SK-N-MC (cell line): ENCODE results near the gene MRPL53.

Source experiments
- DNase-seq: peaks from one replicate; pipeline ENCODE4 v3.0.0-alpha.2; 2011; ENCODE audit warnings: low read depth, low spot score
- H3K27ac ChIP-seq: fragments of 200-600 bp; sonication (generic); 2 replicates; pipeline ENCODE4 v1.5.1; 2016; ENCODE audit warnings: mixed run types
- H3K36me3 ChIP-seq: fragments of 200-600 bp; sonication (generic); 2 replicates; pipeline ENCODE4 v1.6.1; 2017; ENCODE audit warnings: antibody characterized with exemption, low read length, mixed read lengths; ENCODE audit not compliant: insufficient read depth
- H3K4me3 ChIP-seq: fragments of 200-600 bp; sonication (generic); 2 replicates; pipeline ENCODE4 v1.5.1; 2016
- H3K9ac ChIP-seq: fragments of 200-600 bp; sonication (generic); 2 replicates; pipeline ENCODE4 v1.8.0; 2017; ENCODE audit warnings: mixed run types, mixed read lengths; ENCODE audit not compliant: insufficient read length
- H3K9me3 ChIP-seq: fragments of 200-600 bp; sonication (generic); 2 replicates; pipeline ENCODE4 v1.6.1; 2017; ENCODE audit warnings: low read depth, mild to moderate bottlenecking, antibody characterized with exemption, low read length, moderate library complexity, mixed read lengths
- EZH2 ChIP-seq: fragments of 200-600 bp; sonication (generic); IDR thresholded peaks from one replicate; pipeline ENCODE4 v1.6.1; 2017; ENCODE audit warnings: antibody characterized with exemption
- FOXP2 ChIP-seq: optimal IDR thresholded peaks from 2 replicates; pipeline ENCODE3; 2011; ENCODE audit warnings: mild to moderate bottlenecking, moderate library complexity; ENCODE audit not compliant: insufficient read depth; ENCODE audit errors: extremely low read length, control extremely low read depth
- POLR2AphosphoS5 ChIP-seq: IDR thresholded peaks from 2 replicates; pipeline ENCODE4 v1.6.1; 2012; ENCODE audit warnings: mild to moderate bottlenecking, low read depth, low read length, borderline replicate concordance

The MRPL53 gene

DNA sequence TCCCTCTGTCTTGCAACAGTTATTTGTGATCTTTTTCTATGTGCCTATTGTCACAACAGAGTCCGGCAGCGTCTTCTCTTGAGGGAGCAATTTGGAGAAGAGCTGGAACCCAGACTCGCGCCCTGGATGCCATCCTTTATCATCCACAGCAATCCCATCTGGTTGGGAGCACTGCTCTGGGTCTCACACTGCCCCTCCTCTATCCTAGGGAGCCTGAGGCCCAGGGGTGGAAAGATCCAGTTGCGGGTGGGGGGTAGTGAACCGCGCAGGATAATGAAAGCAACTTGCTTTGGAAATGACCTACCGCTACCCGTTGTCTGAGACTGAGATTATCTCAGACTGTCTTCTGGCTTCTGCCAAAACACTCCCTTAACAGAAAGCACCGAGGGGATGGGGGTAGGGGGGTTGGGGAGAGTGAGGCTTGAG lies 13.5 kb downstream of the MRPL53 start:
- Histone ChIP-seq H3K9ac (peak overlapping the region; percentile 92), H3K27ac (0 out of 2 replicates have a peak overlapping the region, but pooled peaks have one; percentile 46), H3K9me3 (no peaks in the 10 kb centered on the region), H3K36me3 (peaks cover 17% of the 10 kb centered on the region; the same call in 1 of the 2 replicates), H3K4me3 (peak overlapping the region; percentile 99)
- no peak for TF ChIP-seq EZH2
- TF ChIP-seq POLR2AphosphoS5: no peak
- DNase-seq: no peak

DNA sequence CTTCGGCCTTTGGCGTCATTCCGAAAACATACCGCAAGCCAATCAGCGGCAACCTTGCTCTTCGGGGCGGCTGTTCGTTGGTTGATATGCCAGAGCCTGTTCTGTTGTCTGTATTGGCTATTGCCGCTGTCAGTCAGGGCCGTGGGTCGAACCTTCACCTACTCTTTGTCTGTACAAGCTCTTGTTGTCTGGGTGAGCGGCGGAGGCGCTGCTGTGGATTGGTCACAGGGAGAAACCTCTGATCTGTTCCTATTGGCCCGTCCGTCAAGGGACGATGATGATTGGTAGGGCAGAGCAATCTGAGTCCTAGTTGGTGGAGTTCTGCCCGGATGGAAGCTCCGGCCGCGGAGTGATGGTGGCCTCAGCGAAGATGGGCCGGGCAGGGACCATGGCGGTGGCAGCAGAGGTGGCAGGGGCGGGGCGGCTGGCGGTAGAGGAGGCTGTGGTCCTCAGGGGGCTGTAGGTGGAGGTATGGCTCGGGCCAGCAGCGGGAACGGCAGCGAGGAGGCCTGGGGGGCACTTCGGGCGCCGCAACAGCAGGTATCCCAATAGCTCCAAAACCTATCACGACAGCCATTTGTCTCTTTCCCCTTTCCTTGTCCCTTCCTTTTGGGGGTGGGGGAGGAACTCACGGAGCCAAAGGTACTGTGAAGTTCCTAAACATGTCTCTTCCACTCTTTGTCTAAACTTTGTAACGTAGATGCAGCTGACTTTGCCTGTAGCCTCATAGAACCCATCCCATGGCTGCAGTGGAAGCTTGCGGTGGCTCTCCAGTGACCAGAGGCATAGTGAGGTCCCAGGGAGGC lies 14.1 kb downstream of the MRPL53 start, which contains the start of gene WBP1:
WBP1 (plus strand) TSS at position 307 of the 806 bp plus-strand sequence; CDS start at position 472, 165 bp downstream.
- TF ChIP-seq EZH2 (no peak), POLR2AphosphoS5 (peak; percentile 0; the same call in 1 of the 2 replicates)
- H3K9ac ChIP-seq: peak within 1 kb of the TSS; percentile 92
- peak; percentile 100 for DNase-seq
- H3K4me3 ChIP-seq: peak within 1 kb of the TSS; percentile 99
- H3K9me3 ChIP-seq: no peaks in the 10 kb centered on the region
- peaks cover 17% of the 10 kb centered on the region; the same call in 1 of the 2 replicates for H3K36me3 ChIP-seq
- peak within 1 kb of the TSS; percentile 65 for H3K27ac ChIP-seq

DNA sequence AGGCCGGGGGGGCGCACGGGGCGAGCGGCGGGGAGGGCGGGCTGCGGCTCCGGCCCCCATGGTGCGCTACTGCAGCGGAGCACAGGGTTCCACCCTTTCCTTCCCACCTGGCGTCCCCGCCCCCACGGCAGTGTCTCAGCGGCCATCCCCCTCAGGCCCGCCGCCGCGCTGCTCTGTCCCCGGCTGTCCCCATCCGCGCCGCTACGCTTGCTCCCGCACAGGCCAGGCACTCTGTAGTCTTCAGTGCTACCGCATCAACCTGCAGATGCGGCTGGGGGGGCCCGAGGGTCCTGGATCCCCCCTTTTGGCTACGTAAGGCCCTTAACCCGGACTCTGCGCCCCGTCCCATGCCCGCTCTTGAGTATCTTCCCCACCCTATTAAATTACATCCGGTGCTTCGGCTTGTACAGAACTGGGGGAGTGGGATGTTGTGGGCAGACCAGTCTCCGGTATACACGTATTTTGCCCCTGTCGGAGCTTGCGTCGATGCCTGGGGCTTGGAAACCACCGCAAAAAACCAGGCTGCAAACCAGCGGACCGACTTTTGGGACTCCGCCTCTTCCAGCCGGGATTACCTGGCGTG lies 14.8 kb downstream of the MRPL53 start:
- TF ChIP-seq EZH2 (no peak), POLR2AphosphoS5 (peak; percentile 69; the same call in 1 of the 2 replicates), FOXP2 (no peak)
- H3K9ac ChIP-seq: peak overlapping the region; percentile 86
- DNase-seq: no peak

DNA sequence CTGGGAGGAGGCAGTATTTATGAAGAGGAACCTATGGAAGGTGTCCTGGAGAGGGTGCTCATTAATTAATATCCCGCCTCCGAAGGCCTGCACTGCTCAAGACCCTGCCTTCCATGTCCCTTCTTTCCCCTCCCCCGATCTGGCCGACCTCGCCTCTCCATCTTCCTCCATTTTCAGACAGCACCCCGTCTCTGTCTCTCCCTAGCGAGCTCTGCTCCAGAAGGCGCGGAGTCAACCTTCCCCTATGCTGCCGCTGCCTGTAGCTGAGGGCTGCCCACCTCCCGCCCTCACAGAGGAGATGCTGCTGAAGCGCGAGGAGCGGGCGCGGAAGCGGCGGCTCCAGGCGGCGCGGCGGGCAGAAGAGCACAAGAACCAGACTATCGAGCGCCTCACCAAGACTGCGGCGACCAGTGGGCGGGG lies 15.3 kb downstream of the MRPL53 start:
- Histone ChIP-seq H3K9me3 (no peaks in the 10 kb centered on the region), H3K4me3 (peak overlapping the region; percentile 99), H3K36me3 (peaks cover 5% of the 10 kb centered on the region; the same call in 1 of the 2 replicates), H3K27ac (no peak overlapping the region), H3K9ac (peak overlapping the region; percentile 86)
- TF ChIP-seq POLR2AphosphoS5 (no peak), FOXP2 (no peak), EZH2 (no peak)
- no peak for DNase-seq

More for the DNA sequence above, 14.8 kb downstream of the MRPL53 start:
- Histone ChIP-seq H3K9me3 (no peaks in the 10 kb centered on the region), H3K36me3 (peaks cover 10% of the 10 kb centered on the region; the same call in 1 of the 2 replicates), H3K27ac (peak overlapping the region; percentile 65), H3K4me3 (peak overlapping the region; percentile 99)

DNA sequence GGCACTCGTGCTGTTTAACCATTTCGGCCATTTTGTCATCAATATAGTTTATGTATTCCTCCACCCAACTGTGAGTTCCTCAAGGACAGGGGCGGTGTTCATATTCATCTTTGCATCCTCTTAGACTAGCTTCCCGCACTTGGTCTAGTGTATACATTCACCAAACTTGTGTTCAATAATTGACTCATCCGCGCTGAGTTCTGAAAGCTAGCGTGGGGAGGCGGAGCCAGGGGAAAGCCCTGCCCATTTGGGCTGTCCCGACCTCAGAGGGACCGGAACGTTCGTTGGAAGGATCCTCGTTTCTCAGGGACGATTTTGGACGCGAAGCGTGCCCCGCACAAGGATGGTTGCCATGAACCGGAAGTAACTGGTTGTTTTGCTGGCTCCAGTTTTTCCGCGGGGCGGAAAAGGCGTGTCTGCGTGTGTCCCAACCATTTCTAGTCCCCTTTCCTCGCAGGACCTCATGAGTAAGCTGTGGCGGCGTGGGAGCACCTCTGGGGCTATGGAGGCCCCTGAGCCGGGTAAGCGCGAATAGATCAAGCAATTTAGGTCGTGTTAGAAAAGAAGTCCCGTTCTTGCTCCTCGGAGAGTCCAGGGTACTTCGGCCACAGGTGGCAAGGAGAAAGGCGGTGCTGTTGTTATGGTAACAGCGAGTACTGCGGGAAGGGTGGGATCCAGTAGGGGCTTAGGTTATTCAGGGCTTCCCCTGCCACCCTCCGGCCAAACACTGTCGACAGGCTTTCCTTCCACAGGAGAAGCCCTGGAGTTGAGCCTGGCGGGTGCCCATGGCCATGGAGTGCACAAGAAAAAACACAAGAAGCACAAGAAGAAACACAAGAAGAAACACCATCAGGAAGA lies 17.6 kb downstream of the MRPL53 start, which contains the start of gene INO80B:
INO80B (plus strand) TSS at position 434 of the 858 bp plus-strand sequence; CDS start at position 464, 30 bp downstream.
- Histone ChIP-seq H3K36me3 (no peaks in the 10 kb centered on the region), H3K4me3 (peak within 1 kb of the TSS; percentile 87), H3K9ac (peak within 1 kb of the TSS; percentile 71), H3K27ac (0 out of 2 replicates have a peak within 1 kb of the TSS, but pooled peaks have one; percentile 56), H3K9me3 (no peaks in the 10 kb centered on the region)
- DNase-seq: peak; percentile 95
- TF ChIP-seq POLR2AphosphoS5 (peak; percentile 83), FOXP2 (peak; percentile 98), EZH2 (no peak)

DNA sequence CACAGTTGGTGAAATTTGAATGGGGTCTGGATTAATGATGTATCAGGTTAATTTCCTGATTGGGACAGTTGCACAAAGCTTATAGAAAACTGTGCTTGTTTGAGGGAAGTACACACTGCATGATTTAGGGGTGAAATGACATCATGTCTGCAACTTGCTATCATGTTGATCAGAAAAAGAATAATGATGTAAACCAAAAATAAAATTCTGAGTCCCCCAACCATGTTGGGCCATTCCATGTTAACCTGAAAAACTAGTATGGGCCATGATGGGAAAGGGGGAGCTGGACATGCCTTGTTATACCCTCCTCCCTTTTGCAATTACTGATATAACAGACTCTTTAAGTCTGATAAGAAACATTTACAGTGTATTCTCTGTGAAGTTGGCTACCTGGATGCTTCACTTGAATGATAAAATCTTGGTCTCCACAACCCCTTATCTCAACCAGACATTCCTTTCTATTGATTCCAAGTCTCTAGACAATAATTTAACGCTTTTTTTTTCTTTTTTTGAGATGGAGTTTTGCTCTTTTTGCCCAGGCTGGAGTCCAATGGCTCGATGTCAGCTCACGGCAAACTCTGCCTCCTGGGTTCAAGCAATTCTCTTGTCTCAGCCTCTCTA lies 21.8 kb downstream of the MRPL53 start:
- H3K9ac ChIP-seq: no peak overlapping the region
- no peaks in the 10 kb centered on the region for H3K9me3 ChIP-seq
- H3K27ac ChIP-seq: no peak overlapping the region
- TF ChIP-seq EZH2 (no peak), FOXP2 (no peak), POLR2AphosphoS5 (no peak)
- DNase-seq: no peak
- no peaks in the 10 kb centered on the region for H3K36me3 ChIP-seq
- no peak overlapping the region for H3K4me3 ChIP-seq

DNA sequence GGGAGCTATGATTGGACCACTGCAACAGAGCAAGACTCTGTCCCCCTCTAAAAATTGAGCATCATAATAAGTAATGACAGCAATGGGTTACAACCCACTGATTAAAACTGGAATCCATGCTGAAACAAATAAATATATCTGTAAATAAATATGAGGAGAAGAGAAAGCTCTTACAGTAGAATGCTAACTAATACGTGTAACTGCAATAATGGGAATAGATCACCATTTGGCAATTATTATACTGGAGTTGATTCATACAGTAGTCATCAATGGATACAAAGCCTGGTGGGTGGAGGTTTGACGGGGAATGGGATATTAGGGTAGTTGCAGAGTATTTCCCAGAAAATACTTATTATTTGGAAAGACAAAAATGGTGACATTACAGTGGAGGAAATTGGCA lies 23.7 kb downstream of the MRPL53 start:
- H3K9me3 ChIP-seq: no peaks in the 10 kb centered on the region
- H3K9ac ChIP-seq: no peak overlapping the region
- H3K4me3 ChIP-seq: no peak overlapping the region
- TF ChIP-seq POLR2AphosphoS5 (no peak), FOXP2 (no peak)
- H3K27ac ChIP-seq: no peak overlapping the region
- no peaks in the 10 kb centered on the region for H3K36me3 ChIP-seq
- no peak for DNase-seq
